HG03575 (cell line): Measurements from ENCODE around the gene EIF1AD.
"Not testable (repeated sequence)": the region's sequence is repeated elsewhere in the genome, so short reads cannot be mapped to it uniquely, and the experiment has no call there.

Experiments
- ATAC-seq: cut with Tn5 transposase; IDR thresholded peaks from one replicate; pipeline ENCODE4 v1.9.1; 2021; ENCODE audit not compliant: unreplicated experiment, insufficient number of reproducible peaks, low FRiP score; ENCODE audit errors: extremely low read depth

The EIF1AD gene

GRCh38 chr11:65952052-65952521, 49.9 kb downstream of the EIF1AD start:
- ATAC-seq = no peak

- not testable (repeated sequence) for ATAC-seq
Observed at GRCh38 chr11:65951641-65952040, 50.3 kb downstream of the EIF1AD start.

- ATAC-seq = not testable (repeated sequence)
Observed at GRCh38 chr11:65950711-65951110, 51.2 kb downstream of the EIF1AD start.

GRCh38 chr11:65947603-65948125, 54.3 kb downstream of the EIF1AD start:
- no peak for ATAC-seq

- no peak for ATAC-seq
Observed at GRCh38 chr11:65947133-65947532, 54.8 kb downstream of the EIF1AD start.

- ATAC-seq = no peak
Observed at GRCh38 chr11:65946655-65947054, 55.3 kb downstream of the EIF1AD start.
